ENCODE measurements around the gene DDHD1.
"Not testable (repeated sequence)": the region's sequence is repeated elsewhere in the genome, so short reads cannot be mapped to it uniquely, and the experiment has no call there.

The DDHD1 gene

DNA sequence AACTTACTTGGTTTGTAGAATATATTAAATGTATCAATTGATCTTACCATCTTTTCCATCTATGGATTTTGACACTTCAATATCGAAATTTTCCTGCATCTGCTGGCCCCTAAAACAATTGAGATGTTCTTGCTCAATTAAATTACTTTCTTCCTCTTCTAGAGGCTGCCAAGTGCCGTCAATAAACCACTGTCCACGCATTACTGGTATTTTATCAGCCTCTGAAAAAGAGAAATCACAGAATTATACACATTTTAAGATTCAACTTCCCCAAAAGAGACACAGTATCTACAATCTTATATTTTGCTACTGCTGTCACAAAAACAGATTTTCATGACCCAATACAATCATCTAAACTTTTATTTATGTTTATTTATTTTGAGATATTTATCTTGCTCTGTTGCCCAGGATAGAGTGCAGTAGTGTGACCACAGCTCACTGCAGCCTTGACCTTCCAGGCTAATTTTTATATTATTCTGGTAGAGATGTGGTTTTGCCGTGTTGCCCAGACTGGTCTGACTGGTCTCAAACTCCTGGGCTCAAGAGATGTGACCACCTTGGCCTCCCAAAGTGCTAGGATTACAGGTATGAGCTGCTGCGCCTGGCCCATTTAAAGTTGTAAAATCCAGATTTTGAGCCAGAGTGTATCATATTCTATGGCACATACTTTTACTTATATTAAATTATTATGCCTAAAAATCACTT is 49.3 kb downstream of the DDHD1 start:
- no peak for DNase-seq

DNA sequence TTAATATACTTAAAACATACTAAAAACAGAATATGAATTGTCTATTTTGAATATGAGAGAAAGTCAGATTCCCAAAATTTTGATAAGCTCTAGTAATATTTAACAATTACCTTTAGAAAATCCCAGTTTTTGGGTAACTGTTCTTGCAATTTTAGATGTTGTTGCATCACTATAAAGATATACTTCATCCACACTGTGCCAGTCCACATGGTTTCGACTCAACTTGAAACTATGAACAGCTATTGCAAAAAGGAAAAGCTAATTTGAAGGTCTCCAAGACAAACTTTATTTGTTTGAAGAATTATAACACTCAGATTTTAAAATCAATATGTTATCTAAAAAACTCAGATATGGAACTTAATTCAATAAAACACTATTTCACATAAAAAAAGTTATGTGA is 59.9 kb downstream of the DDHD1 start:
- DNase-seq = no peak

DNA sequence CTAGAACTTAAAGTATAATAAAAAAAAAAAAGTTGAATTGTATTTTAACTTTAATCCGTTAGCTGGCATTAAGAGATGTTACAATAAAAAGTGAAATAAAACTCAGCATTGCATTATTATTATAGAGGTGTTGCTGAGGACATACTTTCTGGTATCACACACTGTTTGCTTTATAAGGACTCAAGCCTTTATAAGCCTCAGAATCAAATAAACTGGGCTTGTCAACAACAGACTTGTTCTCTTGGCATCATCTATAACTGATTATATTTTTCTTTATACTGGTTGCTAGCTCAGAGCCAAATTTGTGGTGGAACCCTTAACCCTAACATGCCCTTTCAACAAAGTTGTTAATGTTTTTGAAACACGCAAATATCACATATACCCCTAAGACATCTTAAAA is 62.3 kb downstream of the DDHD1 start:
- no peak for DNase-seq

DNA sequence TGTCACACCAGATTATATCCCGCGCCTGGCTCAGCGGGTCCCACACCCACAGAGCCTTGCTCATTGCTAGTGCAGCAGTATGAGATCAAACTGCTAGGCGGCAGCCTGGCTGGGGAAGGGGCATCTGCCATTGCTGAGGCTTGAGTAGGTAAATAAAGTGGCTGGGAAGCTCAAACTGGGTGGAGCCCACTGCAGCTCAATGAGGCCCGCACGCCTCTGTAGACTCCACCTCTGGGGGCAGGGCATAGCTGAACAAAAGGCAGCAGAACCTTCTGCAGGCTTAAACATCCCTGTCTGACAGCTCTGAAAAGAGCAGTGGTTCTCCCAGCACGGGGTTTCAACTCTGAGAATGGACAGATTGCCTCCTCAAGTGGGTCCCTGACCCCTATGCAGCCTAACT is 68.2 kb downstream of the DDHD1 start:
- not testable (repeated sequence) for DNase-seq

DNA sequence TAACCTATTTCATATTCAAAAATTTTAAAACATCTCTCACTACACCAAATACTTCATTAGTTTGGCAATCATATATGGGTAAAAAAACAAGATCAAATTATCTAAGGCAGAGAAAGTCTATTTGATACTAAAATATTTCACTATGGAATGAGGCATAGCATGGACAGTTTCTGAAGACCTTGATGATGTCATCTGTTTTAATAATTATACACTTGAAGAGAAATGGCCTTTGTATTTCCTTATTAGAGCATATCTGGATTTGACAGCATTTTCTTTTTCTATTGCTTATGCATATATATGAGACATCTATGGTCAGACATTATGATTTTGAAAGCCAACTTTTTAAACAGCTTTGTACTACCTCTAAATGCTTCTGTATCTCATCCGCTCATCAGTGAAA is 88.6 kb downstream of the DDHD1 start:
- no peak for DNase-seq

DNA sequence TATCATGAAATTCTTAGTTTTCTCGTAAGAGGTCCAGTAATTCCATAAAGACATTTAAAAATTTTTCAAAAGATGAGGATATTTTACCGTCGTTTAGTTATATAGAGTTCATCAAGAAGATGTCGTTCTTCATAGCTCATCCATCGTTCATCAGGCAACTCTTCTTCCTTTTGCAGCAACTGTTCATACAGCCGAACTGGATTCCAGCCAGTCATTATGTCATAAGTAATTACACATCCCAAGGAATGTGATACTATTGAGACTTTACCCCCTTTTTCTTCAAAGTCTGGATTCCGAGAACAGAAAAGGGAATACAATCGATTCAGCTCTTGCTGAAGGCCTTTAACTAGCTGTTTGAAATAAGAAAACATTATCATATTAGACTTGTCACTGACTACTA is 90.3 kb downstream of the DDHD1 start:
- DNase-seq = no peak

DNA sequence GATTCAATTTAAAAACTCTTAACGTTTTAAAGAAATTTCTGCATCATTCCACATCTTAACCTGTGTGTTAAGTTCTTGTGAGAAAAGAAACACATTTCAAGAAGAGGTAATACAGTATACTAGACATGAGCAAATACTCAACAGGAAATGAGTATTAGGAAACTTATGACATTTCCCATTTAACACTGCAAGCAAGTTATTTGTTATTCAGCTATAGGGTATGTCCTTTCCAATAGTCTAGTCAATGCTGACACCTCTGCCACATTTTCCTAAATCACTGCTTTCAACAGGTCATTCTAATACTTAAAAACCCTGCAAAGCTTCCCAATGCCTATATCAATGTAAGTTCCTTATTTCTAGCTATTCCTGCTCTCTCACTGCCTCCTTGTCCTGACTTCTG is 93.1 kb downstream of the DDHD1 start:
- no peak for DNase-seq

DNA sequence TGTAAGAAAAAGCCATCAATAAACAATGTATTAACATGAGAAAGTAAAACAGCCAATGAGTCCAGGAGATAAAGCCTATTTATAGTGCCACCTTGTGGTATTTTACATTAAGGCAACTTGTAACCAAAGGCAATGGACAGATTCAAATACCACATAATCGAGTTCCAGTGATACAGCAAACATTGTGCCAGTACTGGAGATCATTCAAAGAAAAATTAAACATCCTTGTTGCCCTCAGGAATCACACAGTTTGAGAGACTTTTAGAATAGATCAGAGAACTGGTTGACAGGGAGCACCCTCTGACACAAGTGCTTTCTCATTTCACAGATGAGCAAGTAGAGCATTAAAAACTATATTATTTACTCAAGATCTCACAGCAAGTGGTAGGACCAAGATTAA is 98.1 kb downstream of the DDHD1 start:
- peak; percentile 58 for DNase-seq

DNA sequence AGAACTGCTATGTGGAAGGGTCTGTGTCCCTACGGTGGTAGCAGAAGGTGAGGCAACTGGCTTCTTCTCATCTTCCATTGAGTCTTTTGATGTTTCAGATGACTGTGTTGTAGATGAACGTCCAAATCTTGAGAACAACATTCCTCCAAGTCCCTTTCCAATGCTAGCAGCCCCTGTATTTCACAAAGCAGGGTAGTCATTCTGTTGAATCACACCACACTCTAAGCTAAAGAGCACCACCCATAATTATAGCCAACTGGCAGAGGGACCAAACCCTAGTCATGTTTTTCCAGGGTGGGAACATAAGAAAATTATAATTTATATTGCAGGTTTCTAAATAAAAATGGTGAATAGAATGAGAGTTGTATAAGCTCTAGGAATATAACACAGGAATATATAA is 98.7 kb downstream of the DDHD1 start:
- no peak for DNase-seq

DNA sequence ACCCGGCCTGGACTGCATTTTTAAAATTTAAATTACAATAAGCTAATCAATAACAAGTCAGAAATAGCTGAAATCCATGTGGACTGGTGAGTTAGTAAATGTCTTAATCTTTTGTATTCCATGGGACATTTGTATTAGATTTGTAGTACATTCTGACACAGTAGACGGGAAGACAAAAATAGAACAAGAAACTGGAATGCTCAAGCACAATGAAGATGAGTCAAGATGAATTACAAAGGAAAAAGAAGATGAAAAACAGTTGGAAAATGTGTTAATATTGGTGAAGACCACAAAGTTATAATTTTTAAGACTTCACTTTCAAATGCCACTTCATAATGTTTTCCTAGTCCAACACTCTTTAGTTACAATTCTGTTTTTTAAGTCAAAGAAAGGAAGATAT is 104.5 kb downstream of the DDHD1 start:
- DNase-seq = no peak

DNA sequence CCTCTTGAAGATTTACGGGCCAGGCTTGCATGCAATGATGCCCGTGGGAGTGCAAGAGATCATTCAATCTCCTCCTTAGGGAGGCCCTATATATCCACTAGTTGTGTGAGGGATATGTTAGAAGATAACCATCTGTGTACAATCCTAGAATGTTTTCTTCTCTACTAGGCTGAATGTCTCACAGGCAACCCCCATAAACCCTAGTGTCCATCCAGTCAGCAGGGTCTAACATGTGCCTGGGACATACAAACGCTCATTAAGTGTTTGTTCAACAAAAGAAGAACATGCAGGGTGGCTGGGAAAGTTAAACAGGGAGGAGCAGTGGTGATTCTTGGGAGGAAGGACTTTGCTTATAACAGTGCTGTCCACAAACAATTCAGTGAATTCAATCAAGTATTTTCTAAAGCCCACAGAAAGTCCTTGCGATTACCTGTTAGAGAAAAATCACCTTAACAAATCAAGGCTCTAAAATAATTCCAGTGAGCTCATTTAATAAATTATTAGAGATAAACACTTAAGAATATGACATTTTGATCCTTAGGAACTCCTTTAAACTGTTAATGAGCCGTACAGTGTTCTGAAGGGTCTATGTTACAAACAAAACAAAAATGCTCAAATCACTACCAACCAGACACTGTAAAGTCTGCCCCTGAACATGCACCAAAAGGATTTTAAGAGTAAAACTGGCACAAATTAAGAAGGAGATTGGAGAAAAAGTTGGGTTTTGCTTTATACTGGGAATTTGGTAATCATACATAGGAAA is 105.6 kb downstream of the DDHD1 start:
- no peak for DNase-seq

DNA sequence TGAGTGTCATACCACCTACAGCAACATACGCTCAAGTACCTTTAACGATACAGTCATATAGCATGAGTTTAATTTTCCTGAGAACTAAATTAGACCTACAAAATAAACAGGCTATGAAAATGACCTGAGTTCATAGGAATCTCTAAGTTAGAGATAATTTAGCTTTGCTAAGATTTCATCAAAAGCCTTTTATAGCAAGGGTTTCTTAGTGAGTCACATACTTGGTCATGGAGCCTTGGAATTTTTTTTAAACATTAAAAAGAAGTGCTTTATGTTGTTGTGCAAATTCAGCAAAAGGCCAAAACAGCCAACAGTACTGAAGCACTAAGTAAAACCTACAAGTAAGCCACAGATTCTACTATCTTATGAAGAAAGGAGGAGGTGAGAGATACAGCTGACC is 108.6 kb downstream of the DDHD1 start:
- DNase-seq = no peak

DNA sequence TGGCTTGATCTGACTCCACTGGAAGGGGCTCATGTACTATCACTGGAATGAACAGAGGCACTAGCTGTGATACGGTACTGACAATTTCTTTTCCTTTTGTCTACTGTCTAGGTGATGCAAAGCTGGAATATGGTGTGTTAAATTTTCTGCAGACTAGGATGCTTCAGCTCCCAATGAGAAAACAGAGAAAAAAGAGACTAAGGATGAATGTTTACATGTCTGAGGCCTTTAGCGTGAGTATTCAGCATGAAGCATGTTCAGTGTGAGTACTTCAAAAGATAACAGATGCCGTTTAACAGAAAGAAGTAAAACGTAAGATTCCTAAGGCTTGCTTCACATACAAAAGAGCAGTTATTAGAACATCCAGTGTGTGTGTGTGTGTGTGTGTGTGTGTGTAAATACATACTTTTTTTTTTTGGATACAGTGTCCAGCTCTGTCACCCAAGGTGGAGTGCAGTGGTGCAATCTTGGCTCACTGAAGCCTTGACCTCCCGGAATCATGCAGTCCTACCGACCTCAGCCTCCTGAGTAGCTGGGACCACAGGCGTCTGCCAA is 110.0 kb downstream of the DDHD1 start:
- no peak for DNase-seq

DNA sequence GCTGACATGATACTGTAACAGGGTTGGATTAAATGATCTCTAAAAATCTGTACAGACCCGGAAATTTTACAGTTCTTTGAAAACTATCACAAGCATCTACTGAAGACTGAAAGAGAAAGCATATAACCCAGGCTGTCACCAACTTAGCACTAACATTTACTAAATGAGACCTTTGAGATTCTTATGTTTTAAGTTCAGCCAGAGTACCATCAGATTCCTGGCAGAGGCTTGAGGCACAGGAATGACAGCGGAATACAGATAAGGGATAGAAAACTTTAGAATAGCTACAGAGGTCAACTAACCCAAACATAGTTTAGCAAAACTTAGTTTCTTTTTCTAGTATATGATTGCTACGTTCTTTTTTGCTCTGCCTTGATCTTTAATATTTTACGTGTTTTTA is 110.6 kb downstream of the DDHD1 start:
- no peak for DNase-seq

DNA sequence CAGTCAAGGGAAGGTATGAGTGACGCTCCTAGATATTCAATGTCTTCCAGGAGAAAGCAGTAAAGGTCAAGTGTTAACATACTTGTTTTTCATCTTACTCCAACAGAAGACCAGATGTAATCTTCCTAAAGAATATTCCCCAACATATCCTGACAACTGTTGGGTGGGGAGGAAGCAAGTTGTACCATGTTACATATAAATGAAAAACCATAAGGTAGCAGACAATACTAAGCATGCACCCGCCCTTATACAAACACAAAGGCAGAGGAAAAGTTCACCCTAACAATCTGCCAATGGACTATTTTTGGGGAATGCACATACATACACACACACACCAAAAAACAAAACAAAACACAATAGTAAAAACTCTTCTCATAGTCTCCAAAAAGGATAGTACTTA is 112.1 kb downstream of the DDHD1 start:
- DNase-seq = no peak

DNA sequence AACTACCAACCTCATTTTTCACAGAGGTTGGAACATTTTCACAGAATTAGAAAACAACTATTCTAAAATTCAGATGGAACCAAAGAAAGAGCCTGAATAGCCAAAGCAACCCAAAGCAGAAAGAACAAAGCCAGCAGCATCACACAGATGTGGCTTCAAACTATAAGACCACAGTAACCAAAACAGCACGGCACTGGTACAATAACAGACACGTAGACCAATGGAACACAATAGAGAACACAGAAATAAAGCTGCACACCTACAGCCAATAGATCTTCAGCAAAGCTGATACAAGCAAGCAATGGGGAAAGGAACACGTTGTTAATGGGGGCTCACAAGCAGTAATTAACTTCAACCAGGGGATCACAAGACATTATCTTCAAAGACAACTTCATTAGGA is 114.5 kb downstream of the DDHD1 start:
- no peak for DNase-seq

DNA sequence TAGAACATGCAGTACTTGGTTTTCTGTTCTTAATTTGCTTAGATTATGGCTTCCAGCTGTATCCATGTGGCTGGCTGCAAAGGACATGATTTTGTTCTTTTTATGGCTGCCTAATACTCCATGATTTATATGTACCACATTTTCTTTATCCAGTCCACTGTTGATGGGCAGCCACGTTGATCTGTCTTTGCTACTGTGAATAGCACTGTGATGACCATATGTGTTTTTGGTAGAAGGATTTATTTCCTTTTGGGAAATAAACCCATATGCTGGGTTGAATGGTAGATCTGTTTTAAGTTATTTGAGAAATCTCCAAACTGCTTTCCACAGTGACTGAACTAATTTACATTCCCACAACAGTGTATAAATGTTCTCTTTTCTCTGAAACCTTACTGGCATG is 116.1 kb downstream of the DDHD1 start:
- DNase-seq = no peak

DNA sequence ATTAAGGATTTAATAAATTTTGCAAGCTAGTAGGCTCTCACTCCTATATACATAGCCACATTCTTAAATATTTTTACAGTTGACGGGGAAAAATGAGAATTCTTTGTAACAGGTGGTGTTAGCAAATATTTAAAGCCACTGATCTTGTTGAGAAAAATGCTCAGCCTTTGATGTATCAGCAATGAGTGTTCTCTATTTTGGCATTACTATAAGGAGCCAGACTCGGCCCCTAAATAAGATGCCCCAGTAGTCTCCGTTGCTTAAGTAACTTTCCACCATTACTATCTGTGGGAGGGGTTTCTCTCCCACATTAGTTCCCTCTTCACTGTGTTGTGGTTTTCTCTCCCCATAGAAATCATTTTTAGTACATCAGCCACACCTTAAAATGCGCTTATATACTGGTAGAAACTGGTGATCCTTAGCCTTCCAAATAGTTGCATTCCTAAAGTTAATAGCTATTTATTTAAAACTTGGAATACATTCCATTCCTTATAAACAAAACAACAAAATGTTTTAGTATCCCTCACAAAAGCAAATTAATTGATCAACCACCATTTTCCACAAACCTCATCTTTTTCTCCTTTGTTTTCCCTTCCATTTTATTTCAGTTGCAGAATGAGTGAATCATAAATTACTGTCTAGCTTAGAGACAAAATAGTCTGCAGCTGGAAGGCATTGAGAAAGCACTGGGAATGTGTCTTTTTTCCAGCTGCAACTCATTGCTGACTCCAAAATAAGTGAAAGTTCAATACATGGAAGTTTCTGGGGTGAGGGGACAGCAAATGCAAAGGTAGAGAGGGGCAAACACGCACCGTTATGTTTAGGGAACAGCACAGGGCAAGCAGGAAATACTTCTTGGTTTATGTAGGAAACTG is 117.5 kb downstream of the DDHD1 start:
- DNase-seq = no peak

DNA sequence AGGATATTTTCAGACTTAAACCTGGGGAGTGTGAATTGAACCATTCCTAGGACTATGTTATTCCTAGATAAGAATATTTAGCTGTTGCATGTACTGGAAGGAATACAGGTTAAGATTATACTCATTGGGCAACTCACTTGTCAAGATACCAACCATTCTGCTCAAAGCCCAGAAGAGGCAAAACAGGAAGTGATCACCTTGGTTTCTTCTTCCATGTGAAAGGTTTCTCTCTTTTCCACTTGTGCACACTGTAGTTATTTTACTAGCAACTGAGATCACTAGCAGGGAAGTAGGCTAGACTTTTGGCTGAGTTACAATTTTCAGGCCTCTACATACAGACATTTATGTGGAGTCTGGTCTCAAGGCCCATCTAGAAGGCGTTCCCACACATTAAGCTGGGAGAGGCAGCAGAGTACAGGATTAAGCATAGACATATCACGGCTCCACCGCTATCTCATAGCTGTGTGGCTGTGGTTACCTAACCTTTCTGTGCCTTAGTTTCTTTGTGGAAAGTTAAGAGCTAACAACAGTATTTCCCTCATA is 118.4 kb downstream of the DDHD1 start:
- DNase-seq = no peak

DNA sequence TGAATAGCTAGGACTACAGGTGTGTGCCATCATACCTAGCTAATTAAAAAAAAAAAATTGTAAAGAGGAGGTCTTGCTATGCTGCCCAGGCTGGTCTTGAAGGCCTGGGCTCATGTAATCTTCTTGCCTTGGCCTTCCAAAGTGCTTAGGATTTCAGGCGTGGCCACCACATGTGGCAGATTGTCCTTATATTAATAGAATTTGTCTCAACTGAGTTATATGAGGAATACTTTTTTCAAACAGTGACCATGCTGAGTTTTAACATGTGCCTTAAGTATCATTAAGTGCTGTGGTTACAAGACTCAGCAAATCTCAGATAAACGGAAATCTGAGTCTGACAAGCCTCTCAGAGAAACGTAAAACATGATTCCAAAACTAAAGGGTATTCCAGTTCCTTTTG is 119.1 kb downstream of the DDHD1 start:
- no peak for DNase-seq

DNA sequence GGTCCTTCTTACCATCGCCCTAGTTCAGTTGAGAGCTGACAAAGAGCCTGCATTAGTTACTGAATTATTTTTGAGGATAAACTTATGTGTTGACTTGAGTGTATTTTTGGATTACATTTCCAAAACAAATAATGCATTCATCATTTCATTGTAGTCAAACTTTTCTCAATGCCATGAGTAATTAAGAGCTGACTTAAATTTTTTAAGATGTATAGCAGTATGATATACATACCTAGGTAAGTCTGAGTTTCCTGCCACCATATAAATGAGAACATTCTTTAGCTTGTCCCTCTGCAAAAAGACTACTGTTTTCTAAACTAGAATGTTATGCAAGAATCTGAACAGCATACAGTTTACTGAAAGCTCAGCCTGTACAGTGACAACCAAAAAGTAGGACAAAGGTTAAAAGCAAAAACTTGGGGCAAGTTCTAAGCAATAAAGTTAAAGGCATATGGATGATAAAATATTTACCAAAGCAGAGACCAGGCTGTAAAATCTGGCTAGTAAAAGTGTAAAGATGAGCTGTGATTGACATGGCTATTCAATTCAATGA is 120.2 kb downstream of the DDHD1 start:
- no peak for DNase-seq

DNA sequence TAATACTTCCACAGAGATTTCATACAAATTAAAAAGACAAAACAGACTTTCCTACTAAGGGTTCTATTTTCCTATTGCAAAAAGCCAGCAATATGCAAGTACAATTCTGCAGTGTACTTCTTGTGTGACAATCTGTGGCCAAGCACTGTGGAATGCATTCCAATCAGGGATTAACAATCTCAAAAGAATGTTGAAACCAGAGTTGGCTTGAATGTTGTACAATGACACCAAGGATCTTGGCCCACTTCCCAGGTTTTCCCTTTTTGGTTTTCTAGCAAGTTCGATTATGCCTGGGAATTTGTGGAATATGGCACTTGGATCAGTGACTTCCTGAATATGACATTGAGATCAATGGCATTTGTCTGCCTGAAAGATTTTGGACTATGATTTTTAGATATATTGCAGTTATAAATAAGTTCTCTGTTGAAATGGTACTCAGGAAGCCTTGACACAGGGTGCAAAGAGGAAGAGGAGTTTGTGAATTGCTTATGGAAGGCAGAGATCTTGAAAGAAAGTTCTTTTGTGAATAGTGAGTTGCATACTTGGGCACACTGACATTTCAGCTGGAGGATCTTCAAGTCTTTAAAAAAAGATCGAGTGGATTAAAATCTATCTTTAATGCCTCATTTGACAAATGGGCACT is 120.8 kb downstream of the DDHD1 start:
- no peak for DNase-seq
